Muscle of arm (tissue), 14 donors: ENCODE results near the gene ABHD12B. TPM values are rescaled to one million over a fixed set of nuclear protein-coding genes. Genes with fewer than 3 reads are reported as not detected.
A peak's percentile ranks its signal among the peaks of the same experiment; 100 is the strongest.

Experiments used
- DNase-seq: peaks from one replicate; pipeline ENCODE4 v3.0.0-alpha.2; 2013
- long read RNA-seq, 11 donors: transcript quantifications; one replicate each; lab custom pipeline, GENCODE V29; 2026
- polyA plus RNA-seq, 12 donors: library from polyadenylated mRNA; unstranded; fragments of 120-200 nt; gene quantifications; one replicate each; pipeline ENCODE4 v1.2.1, GENCODE V29; 2013; ENCODE audit not compliant: insufficient read length in 12 of 12

Gene ABHD12B
- 1 to 10 TPM in 8 of 12 donors, under 1 TPM in 2, not detected in 2; 0.64 to 2.8 (median 1.4) TPM for polyA plus RNA-seq
- long read RNA-seq, donor 1, result 0 reads
- long read RNA-seq, donor 2, partial matches to known transcripts, result 17 of 28 reads
- long read RNA-seq, donor 2, other reads (novel, unspliced or antisense), result 11 of 28 reads
- long read RNA-seq, donor 3, result 0 reads
- long read RNA-seq, donor 4, result 0 reads
- long read RNA-seq, donor 5, partial matches to known transcripts, result 47 of 57 reads
- long read RNA-seq, donor 5, other reads (novel, unspliced or antisense), result 10 of 57 reads
- long read RNA-seq, donor 6, partial matches to known transcripts, result 7 of 7 reads
- long read RNA-seq, donor 6, other reads (novel, unspliced or antisense), result 0 of 7 reads
- long read RNA-seq, donor 7, result 0 reads
- long read RNA-seq, donor 8, result 0 reads
- long read RNA-seq, donor 9, result 0 reads
- long read RNA-seq, donor 10, partial matches to known transcripts, result 20 of 27 reads
- long read RNA-seq, donor 10, other reads (novel, unspliced or antisense), result 7 of 27 reads
- long read RNA-seq, donor 11, partial matches to known transcripts, result 23 of 53 reads
- long read RNA-seq, donor 11, other reads (novel, unspliced or antisense), result 30 of 53 reads

- no peak for DNase-seq
Measured at GRCh38 chr14:50871914-50872732, at the start of gene ABHD12B. TSS of gene ABHD12B (plus strand) at chr14:50872053. CDS start at chr14:50872175, 122 bp downstream.

- no peak for DNase-seq
Measured at GRCh38 chr14:50822501-50823042, 49.3 kb upstream of the ABHD12B start.

- DNase-seq, result peak; percentile 29
Measured at GRCh38 chr14:50823051-50823761, 48.6 kb upstream of the ABHD12B start.

GRCh38 chr14:50823762-50824636 lies 47.9 kb upstream of the ABHD12B start:
- no peak for DNase-seq

GRCh38 chr14:50825307-50825706 lies 46.5 kb upstream of the ABHD12B start:
- DNase-seq, result no peak

- no peak for DNase-seq
Measured at GRCh38 chr14:50826681-50827080, 45.2 kb upstream of the ABHD12B start.

- DNase-seq, result no peak
Measured at GRCh38 chr14:50828721-50829488, 42.9 kb upstream of the ABHD12B start.

- DNase-seq, result no peak
Measured at GRCh38 chr14:50829489-50830043, 42.3 kb upstream of the ABHD12B start.

- DNase-seq, result peak; percentile 47
Measured at GRCh38 chr14:50830044-50830931, 41.6 kb upstream of the ABHD12B start.

DNA sequence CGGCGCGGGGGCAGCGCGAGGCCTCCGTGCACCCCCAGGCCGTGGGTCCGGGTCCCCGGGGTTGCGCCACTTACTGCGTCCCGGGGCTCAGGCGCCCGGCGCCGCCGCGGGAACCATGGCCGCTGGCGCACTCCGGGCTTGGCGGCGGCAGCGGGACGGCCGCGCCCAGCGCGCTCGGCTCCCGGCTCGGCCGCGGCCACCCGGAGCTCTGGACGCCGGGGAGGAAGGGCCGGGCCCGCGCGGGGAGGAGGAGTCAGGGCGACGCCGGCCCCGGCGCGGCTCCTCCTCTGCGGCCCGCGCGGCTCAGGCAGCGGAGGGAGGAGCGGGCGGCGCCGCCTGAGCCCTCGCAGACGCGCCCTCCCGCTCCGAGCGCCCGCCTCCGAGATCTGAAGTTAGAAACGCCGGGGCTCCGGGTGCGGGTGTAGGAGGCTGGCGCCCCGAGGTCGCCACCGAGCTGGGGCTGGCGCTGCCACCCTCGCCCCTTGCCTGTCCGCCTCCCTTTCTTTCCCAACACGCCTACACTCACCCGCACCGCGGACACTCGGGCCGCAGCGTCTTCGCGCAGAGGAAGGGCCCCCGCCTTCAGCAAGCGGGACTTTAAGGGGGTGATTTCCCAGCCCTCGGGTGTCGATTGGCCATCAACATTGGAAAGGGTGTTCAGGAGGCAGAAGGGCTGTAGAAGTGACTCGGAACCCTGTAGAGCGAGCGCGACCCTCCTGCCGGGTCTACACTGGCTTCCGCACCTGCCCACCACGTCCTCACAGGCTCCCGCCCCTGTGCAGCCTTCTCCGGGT lies 40.7 kb upstream of the ABHD12B start, which contains the start of gene NIN:
NIN (minus strand) TSS at position 231 of the 794 bp plus-strand sequence. CDS start 9,106 bp downstream, outside the sequence.
- DNase-seq, result peak; percentile 79

- DNase-seq, result no peak
Measured at GRCh38 chr14:50831726-50832168, 40.1 kb upstream of the ABHD12B start.

DNA sequence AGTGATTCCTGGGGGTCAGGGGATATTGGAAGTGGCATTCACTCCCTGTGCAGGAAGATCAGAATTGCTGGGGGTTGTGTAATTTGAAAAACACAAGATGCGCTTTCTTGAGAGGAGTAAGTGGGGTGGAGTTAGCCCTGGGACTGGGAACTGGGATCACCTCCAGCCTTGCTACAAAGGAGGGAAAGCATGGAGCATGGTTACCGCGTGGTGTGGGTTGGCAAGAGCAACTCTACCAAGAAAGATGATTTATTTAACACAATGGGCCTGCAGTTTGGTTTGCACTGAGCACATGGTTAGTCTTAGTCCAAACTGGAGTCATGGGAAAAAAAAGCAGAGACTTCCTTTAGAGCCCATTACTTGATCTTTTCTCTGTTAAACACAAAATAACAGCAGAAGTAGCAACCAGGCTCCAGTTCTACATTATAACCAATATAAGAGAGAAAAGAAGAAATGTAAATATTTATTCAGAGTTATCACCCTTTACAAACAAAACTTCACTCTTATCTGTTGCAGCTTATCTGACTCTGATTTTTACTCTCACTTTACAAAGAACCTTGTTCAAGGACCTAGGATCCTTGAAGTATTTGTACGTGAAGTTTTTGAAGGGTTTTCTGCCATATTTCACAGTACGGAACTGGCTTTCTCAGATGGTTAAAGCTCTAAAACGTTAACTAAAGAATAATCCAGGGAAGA lies 38.8 kb upstream of the ABHD12B start:
- no peak for DNase-seq

DNA sequence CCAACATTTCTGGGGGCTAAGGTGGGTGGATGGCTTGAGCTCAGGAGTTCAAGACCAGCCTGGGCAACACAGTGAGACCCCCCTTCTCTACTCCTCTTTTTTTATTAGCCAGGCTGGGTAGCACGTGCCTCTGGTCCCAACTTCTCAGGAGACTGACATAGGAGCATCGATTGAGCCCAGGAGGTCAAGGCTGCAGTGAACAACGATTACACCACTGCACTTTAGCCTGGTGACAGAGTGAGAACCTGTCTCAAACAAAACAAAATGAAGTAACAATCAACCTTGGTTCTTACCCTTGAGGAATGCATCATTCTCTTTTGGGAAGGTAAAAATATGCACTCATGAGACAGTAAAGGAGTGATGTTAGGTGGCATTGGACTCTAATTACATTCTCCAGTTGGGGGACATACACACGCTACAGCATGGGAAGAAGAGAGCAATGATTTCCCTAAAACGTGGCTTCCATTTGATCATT lies 37.0 kb upstream of the ABHD12B start:
- DNase-seq, result no peak

DNA sequence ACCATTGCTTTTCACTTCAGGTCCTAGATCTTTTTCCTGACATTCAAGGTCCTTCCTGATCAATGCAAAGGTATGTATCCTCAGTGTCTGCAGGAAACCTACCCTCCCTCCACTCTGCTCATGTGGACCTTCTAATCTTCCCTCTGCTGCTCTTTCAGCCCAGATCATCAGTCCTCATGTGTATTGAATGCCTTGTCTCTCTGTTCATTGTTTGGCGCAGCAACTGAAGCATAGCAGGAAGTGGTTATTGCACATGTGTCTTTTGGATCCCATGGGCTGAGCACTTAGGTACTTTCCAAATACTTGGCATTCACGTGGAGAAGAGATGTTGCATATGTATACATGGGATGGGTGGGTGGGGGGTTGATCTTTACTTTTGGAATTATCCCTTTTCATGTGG lies 36.6 kb upstream of the ABHD12B start:
- no peak for DNase-seq

DNA sequence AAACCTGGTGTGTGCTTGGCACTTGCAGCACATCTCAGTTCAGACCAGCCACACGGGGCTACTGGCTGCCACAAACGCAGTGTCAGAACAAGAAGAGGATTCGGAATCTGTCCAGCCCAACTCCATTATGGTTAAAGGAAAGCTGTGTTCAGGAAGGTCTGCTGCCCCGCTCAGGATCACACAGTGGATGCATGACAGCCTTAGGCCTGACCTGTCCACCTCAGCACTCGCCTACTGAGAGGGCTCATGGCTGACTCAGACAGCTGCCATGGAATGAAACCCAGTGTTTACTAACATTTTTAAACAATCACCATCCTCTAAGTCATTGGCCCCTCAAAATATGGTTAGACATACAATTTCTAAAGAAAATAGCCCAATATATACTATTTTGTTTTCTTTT lies 35.3 kb upstream of the ABHD12B start:
- DNase-seq, result no peak

- no peak for DNase-seq
Measured at GRCh38 chr14:50837271-50837670, 34.6 kb upstream of the ABHD12B start.
